Measurements from ENCODE around the gene CORO2B.
"Not testable (repeated sequence)": the region's sequence is repeated elsewhere in the genome, so short reads cannot be mapped to it uniquely, and the experiment has no call there.

Gene CORO2B

GRCh38 chr15:68749793-68750192, 171.0 kb downstream of the CORO2B start:
- no peak overlapping the region for H3K4me3 ChIP-seq (ENCODE audit: low read depth, low read length)
- TF ChIP-seq MAX (IDR thresholded peaks at IDR 0.05; ENCODE audit: low read depth, low read length) (no peak), POLR2A (IDR thresholded peaks at IDR 0.05; ENCODE audit: extremely low read depth, insufficient read length) (no peak), MYC (IDR thresholded peaks at IDR 0.05; ENCODE audit: low read depth, low read length) (no peak)
- TF ChIP-seq, protein P1, sequence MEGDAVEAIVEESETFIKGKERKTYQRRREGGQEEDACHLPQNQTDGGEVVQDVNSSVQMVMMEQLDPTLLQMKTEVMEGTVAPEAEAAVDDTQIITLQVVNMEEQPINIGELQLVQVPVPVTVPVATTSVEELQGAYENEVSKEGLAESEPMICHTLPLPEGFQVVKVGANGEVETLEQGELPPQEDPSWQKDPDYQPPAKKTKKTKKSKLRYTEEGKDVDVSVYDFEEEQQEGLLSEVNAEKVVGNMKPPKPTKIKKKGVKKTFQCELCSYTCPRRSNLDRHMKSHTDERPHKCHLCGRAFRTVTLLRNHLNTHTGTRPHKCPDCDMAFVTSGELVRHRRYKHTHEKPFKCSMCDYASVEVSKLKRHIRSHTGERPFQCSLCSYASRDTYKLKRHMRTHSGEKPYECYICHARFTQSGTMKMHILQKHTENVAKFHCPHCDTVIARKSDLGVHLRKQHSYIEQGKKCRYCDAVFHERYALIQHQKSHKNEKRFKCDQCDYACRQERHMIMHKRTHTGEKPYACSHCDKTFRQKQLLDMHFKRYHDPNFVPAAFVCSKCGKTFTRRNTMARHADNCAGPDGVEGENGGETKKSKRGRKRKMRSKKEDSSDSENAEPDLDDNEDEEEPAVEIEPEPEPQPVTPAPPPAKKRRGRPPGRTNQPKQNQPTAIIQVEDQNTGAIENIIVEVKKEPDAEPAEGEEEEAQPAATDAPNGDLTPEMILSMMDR (IDR thresholded peaks at IDR 0.05; ENCODE audit: low read depth, low read length), result no peak
- no peak for DNase-seq (ENCODE audit: low read depth)

- TF ChIP-seq, protein P1 (IDR thresholded peaks at IDR 0.05; ENCODE audit: low read depth, low read length), result no peak
- TF ChIP-seq POLR2A (IDR thresholded peaks at IDR 0.05; ENCODE audit: extremely low read depth, insufficient read length) (no peak), MYC (IDR thresholded peaks at IDR 0.05; ENCODE audit: low read depth, low read length) (no peak), MAX (IDR thresholded peaks at IDR 0.05; ENCODE audit: low read depth, low read length) (no peak)
Measured at GRCh38 chr15:68751622-68752021, 172.8 kb downstream of the CORO2B start.

GRCh38 chr15:68755731-68756130, 176.9 kb downstream of the CORO2B start:
- DNase-seq (ENCODE audit: low read depth), result no peak

More at GRCh38 chr15:68751622-68752021, 172.8 kb downstream of the CORO2B start:
- no peak overlapping the region for H3K4me3 ChIP-seq (ENCODE audit: low read depth, low read length)
- DNase-seq (ENCODE audit: low read depth), result no peak

GRCh38 chr15:68759982-68760579, 181.3 kb downstream of the CORO2B start:
- not testable (repeated sequence) for DNase-seq (ENCODE audit: low read depth)

More at GRCh38 chr15:68755731-68756130, 176.9 kb downstream of the CORO2B start:
- TF ChIP-seq MAX (IDR thresholded peaks at IDR 0.05; ENCODE audit: low read depth, low read length) (no peak), POLR2A (IDR thresholded peaks at IDR 0.05; ENCODE audit: extremely low read depth, insufficient read length) (no peak), MYC (IDR thresholded peaks at IDR 0.05; ENCODE audit: low read depth, low read length) (no peak)
- TF ChIP-seq, protein P1 (IDR thresholded peaks at IDR 0.05; ENCODE audit: low read depth, low read length), result no peak
- no peak overlapping the region for H3K4me3 ChIP-seq (ENCODE audit: low read depth, low read length)

DNA sequence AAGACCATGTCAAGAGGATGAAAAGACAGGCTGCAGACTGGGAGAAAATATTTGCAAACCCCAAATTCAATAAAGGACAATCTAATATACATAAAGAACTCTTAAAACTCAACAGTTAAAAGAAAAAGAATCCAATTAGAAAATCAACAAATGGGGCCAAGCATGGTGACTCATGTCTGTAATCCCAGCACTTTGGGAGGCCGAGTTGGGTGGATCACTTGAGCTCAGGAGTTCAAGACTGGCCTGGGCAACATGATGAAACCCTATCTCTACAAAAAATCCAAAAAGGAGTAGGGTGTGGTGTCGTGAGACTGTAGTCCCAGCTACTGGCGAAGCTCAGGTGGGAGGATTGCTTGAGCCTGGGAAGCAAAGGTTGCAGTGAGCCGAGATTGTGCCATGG, 184.3 kb downstream of the CORO2B start:
- DNase-seq (ENCODE audit: low read depth), result no peak
- no peak overlapping the region for H3K4me3 ChIP-seq (ENCODE audit: low read depth, low read length)
- TF ChIP-seq, protein P1 (IDR thresholded peaks at IDR 0.05; ENCODE audit: low read depth, low read length), result no peak
- no peak for TF ChIP-seq MAX (IDR thresholded peaks at IDR 0.05; ENCODE audit: low read depth, low read length)
- TF ChIP-seq POLR2A (IDR thresholded peaks at IDR 0.05; ENCODE audit: extremely low read depth, insufficient read length), result no peak
- no peak for TF ChIP-seq MYC (IDR thresholded peaks at IDR 0.05; ENCODE audit: low read depth, low read length)

More at GRCh38 chr15:68759982-68760579, 181.3 kb downstream of the CORO2B start:
- not testable (repeated sequence) for H3K4me3 ChIP-seq (ENCODE audit: low read depth, low read length)

- DNase-seq (ENCODE audit: low read depth), result no peak
- H3K4me3 ChIP-seq (ENCODE audit: low read depth, low read length), result no peak overlapping the region
- TF ChIP-seq POLR2A (IDR thresholded peaks at IDR 0.05; ENCODE audit: extremely low read depth, insufficient read length) (no peak), MAX (IDR thresholded peaks at IDR 0.05; ENCODE audit: low read depth, low read length) (no peak), MYC (IDR thresholded peaks at IDR 0.05; ENCODE audit: low read depth, low read length) (no peak)
- TF ChIP-seq, protein P1 (IDR thresholded peaks at IDR 0.05; ENCODE audit: low read depth, low read length), result no peak
Measured at GRCh38 chr15:68764090-68764489, 185.3 kb downstream of the CORO2B start.
